Heart left ventricle (tissue), 16 donors: ENCODE results near the gene XPR1. TPM values are rescaled to one million over a fixed set of nuclear protein-coding genes. Genes with fewer than 3 reads are reported as not detected.

Experiments
- ATAC-seq, 4 donors: fragments of 200-7000 bp; cut with Tn5 transposase; one replicate each; pipeline ENCODE4 v1.9.1; 2020 to 2022; ENCODE audit warnings: moderate library complexity in 4 of 4, mild to moderate bottlenecking in 3 of 4, moderate number of reproducible peaks in 1 of 4
- DNase-seq, 5 donors: peaks; one replicate each; pipeline ENCODE4 v3.0.0-alpha.2; 2020
- H3K27ac ChIP-seq, 12 donors: fragments of 200-600 bp; sonication (generic) in 4 of 12; one replicate each; pipeline versions ENCODE4 v1.5.0 to v1.8.0; 2016 to 2022; ENCODE audit warnings: mild to moderate bottlenecking in 2 of 12
- H3K27me3 ChIP-seq, 9 donors: fragments of 200-600 bp; sonication (generic) in 2 of 9; one replicate each; pipeline versions ENCODE4 v1.5.1 to v1.8.0; 2016 to 2022; ENCODE audit warnings: mild to moderate bottlenecking in 3 of 9
- H3K36me3 ChIP-seq, 9 donors: fragments of 200-600 bp; sonication (generic) in 2 of 9; one replicate each; pipeline versions ENCODE4 v1.5.0 to v1.8.0; 2018 to 2022; ENCODE audit warnings: mild to moderate bottlenecking in 2 of 9
- H3K4me1 ChIP-seq, 12 donors: fragments of 200-600 bp; sonication (generic) in 4 of 12; one replicate each; pipeline versions ENCODE4 v1.5.0 to v1.8.0; 2016 to 2022; ENCODE audit warnings: mild to moderate bottlenecking in 3 of 12
- H3K4me3 ChIP-seq, 12 donors: fragments of 200-600 bp; sonication (generic) in 4 of 12; one replicate each; pipeline versions ENCODE4 v1.5.0 to v1.8.0; 2017 to 2022; ENCODE audit warnings: mild to moderate bottlenecking in 9 of 12, moderate library complexity in 4 of 12
- H3K9me3 ChIP-seq, 12 donors: fragments of 200-600 bp; sonication (generic) in 4 of 12; one replicate each; pipeline versions ENCODE4 v1.5.0 to v1.8.0; 2016 to 2022; ENCODE audit warnings: mild to moderate bottlenecking in 1 of 12
- CTCF ChIP-seq, 12 donors: fragments of 200-600 bp; sonication (generic) in 4 of 12; IDR thresholded peaks; one replicate each; pipeline versions ENCODE4 v1.5.0 to v1.8.0; 2018 to 2022; ENCODE audit warnings: antibody characterized with exemption in 12 of 12, mild to moderate bottlenecking in 5 of 12
- POLR2A ChIP-seq, 2 donors: fragments of 450-650 bp; IDR thresholded peaks; one replicate each; pipeline ENCODE4 v1.6.1; 2017; ENCODE audit warnings: antibody characterized with exemption in 2 of 2, mild to moderate bottlenecking in 2 of 2, moderate library complexity in 2 of 2
- WGBS, 4 donors: extraction: QIAGEN DNeasy Blood & Tissue Kit in 2 of 4; methylation state at CpG; one replicate each; pipeline versions ENCODE4 v1.1.5 to v1.1.7; 2013 to 2018; 5-methylcytosine and 5-hydroxymethylcytosine counted together
- intact Hi-C, 10 donors: fragments of 100-400 bp; cut with DNase I; formaldehyde crosslinking; loops; one replicate each; pipeline versions ENCODE4 v1.11.1 to v1.14.2; 2022
- polyA plus RNA-seq, 2 donors: library from polyadenylated mRNA; stranded (reverse); fragments of 200-250 nt; gene quantifications; one replicate each; pipeline ENCODE4 v1.2.3, GENCODE V29; 2013
- total RNA-seq, 9 donors: library from RNA; depleted of rRNA in 2 of 9; stranded (reverse); fragments of >200 nt in 2 of 9; fragmentation: NEBNext Ultra II Directional in 3 of 9; extraction: Animal tissue kit (Norgen Biotek cat#: 25700) in 3 of 9; gene quantifications; one replicate each; pipeline versions ENCODE4 v1.1.0 to v1.2.4, GENCODE V29; 2016 to 2023
- donor health status: ischemic (EF 13 %, LVEDD 7.1; RV severe dilation, severe dysfunction).
- donor health status: healthy with polysubstance abuse.
- donor health status: DM: no; HTN: yes; CAD: no.
- donor health status: DM: no; HTN: no; CAD: no.
- donor health status: ischemic (EF 25% LVEDD 6.9; RV normal size, moderate dysfunction).
- donor health status: ischemic (EF 25% LVEDD 5.7; RV mildly dilated, moderate dysfunction).
- donor health status: healthy.
- donor health status: DM: yes; HTN: yes; CAD: no.
- donor health status: ischemic (EF 35%, LVEDD 5.7; RV mildly dilated, moderate dysfunction).
- donor health status: nonischemic (EF 11% LVEDD 7.7; RV severe dilation, severe dysfunction).
- donor health status: DM: yes; HTN: yes; CAD: no.
- donor health status: PGD.
- donor health status: ischemic (EF 29% LVEDD 5.4; RV normal size, mild dysfunction).
- donor health status: nonischemic (EF 23%, LVEDD 6.1; RV moderate dilation, normal function).

Gene XPR1
- total and polyA plus RNA-seq, 11 donors, result 18.6 to 163 (median 59.8) TPM

- DNase-seq (no peak), ATAC-seq (no peak)
- 37 to 45% (median 42%) methylated on average over 3 of the region's 3 CpGs for WGBS, 4 donors
- Histone ChIP-seq H3K27ac (peak overlapping the region; percentile 77 to 97 (median 91)), H3K4me1 (peaks cover 0 to 48% (median 29%) of the 10 kb centered on the region in 12 donors), H3K36me3 (no peaks in the 10 kb centered on the region), H3K27me3 (no peaks in the 10 kb centered on the region), H3K9me3 (no peaks in the 10 kb centered on the region), H3K4me3 (peak overlapping the region; percentile 69 to 98 (median 87))
- TF ChIP-seq POLR2A (IDR thresholded peaks at IDR 0.05), result no peak
- TF ChIP-seq CTCF (IDR thresholded peaks at IDR 0.05), result no peak
- intact Hi-C loops, result loop anchor here (2.0 to 10.0 kb wide), 7 partner anchors 69 to 229 kb away; no protein-coding TSS in a partner anchor
Measured at GRCh38 chr1:180633057-180634056, 1.5 kb downstream of the XPR1 start.

GRCh38 chr1:180636138-180636537 lies 4.3 kb downstream of the XPR1 start:
- peaks cover 0 to 54% (median 25%) of the 10 kb centered on the region in 12 donors for H3K4me1 ChIP-seq
- no peaks in the 10 kb centered on the region for H3K9me3 ChIP-seq
- H3K27me3 ChIP-seq, result no peaks in the 10 kb centered on the region
- peak overlapping the region in 6 of 12 donors; percentile 36 to 93 (median 72) for H3K27ac ChIP-seq
- intact Hi-C loops, result loop anchor here in 1 of 10 donors (10.0 kb wide), 1 partner anchor 71 kb away; no protein-coding TSS in a partner anchor
- no peak for ATAC-seq
- H3K4me3 ChIP-seq, result peak overlapping the region in 8 of 12 donors; percentile 2 to 96 (median 81)
- no peaks in the 10 kb centered on the region for H3K36me3 ChIP-seq
- no peak for DNase-seq
- 49 to 55% (median 52%) methylated on average over 5 of the region's 5 CpGs for WGBS, 4 donors
- TF ChIP-seq POLR2A (IDR thresholded peaks at IDR 0.05), result no peak
- TF ChIP-seq CTCF (IDR thresholded peaks at IDR 0.05), result peak in 4 of 12 donors; percentile 5 to 39 (median 24)

- Histone ChIP-seq H3K9me3 (no peaks in the 10 kb centered on the region), H3K4me3 (peak overlapping the region in 1 of 12 donors; percentile 17), H3K27ac (peak overlapping the region in 8 of 12 donors; percentile 52 to 75 (median 64)), H3K4me1 (peaks cover 0 to 73% (median 26%) of the 10 kb centered on the region in 12 donors), H3K36me3 (no peaks in the 10 kb centered on the region), H3K27me3 (no peaks in the 10 kb centered on the region)
- DNase-seq (no peak), ATAC-seq (peak in 2 of 4 donors; percentile 26 to 33)
- intact Hi-C loops, result loop anchor here in 2 of 10 donors (10.0 kb wide), 2 partner anchors 75 to 135 kb away; no protein-coding TSS in a partner anchor
- no peak for TF ChIP-seq POLR2A (IDR thresholded peaks at IDR 0.05)
- no peak for TF ChIP-seq CTCF (IDR thresholded peaks at IDR 0.05)
Measured at GRCh38 chr1:180639871-180640270, 8.0 kb downstream of the XPR1 start.

GRCh38 chr1:180640531-180640949 lies 8.7 kb downstream of the XPR1 start:
- DNase-seq (no peak), ATAC-seq (peak in 3 of 4 donors; percentile 68 to 76 (median 73))
- no peaks in the 10 kb centered on the region for H3K27me3 ChIP-seq
- H3K4me3 ChIP-seq, result peak overlapping the region in 1 of 12 donors; percentile 17
- H3K27ac ChIP-seq, result peak overlapping the region in 9 of 12 donors; percentile 19 to 75 (median 59)
- H3K36me3 ChIP-seq, result no peaks in the 10 kb centered on the region
- 47 to 70% (median 60%) methylated on average over 3 of the region's 3 CpGs for WGBS, 4 donors
- intact Hi-C loops, result loop anchor here in 1 of 10 donors (10.0 kb wide), 1 partner anchor 134 kb away; no protein-coding TSS in a partner anchor
- H3K4me1 ChIP-seq, result peaks cover 0 to 80% (median 26%) of the 10 kb centered on the region in 12 donors
- no peaks in the 10 kb centered on the region for H3K9me3 ChIP-seq
- TF ChIP-seq CTCF (IDR thresholded peaks at IDR 0.05), result no peak
- TF ChIP-seq POLR2A (IDR thresholded peaks at IDR 0.05), result no peak
